GM18867 (cell line): ENCODE measurements around the gene PAX7.
"Not testable (repeated sequence)": the region's sequence is repeated elsewhere in the genome, so short reads cannot be mapped to it uniquely, and the experiment has no call there.

Source experiments
- ATAC-seq: cut with Tn5 transposase; IDR thresholded peaks from one replicate; pipeline ENCODE4 v1.9.1; 2021; ENCODE audit warnings: mild to moderate bottlenecking, moderate library complexity; ENCODE audit not compliant: unreplicated experiment

Gene PAX7

GRCh38 chr1:18630511-18631495 lies at the start of gene PAX7:
TSS of gene PAX7 (plus strand) at chr1:18630846. CDS start at chr1:18631604, 758 bp downstream.
- ATAC-seq: no peak

- ATAC-seq: no peak
Measured at GRCh38 chr1:18581420-18581880, 49.2 kb upstream of the PAX7 start.

- ATAC-seq: no peak
Measured at GRCh38 chr1:18582890-18583289, 47.8 kb upstream of the PAX7 start.

GRCh38 chr1:18583326-18583941 lies 47.2 kb upstream of the PAX7 start:
- ATAC-seq: no peak

- not testable (repeated sequence) for ATAC-seq
Measured at GRCh38 chr1:18586016-18586415, 44.6 kb upstream of the PAX7 start.

- ATAC-seq: no peak
Measured at GRCh38 chr1:18588093-18588492, 42.6 kb upstream of the PAX7 start.

GRCh38 chr1:18592368-18592767 lies 38.3 kb upstream of the PAX7 start:
- ATAC-seq: no peak

- ATAC-seq: no peak
Measured at GRCh38 chr1:18597160-18598042, 33.2 kb upstream of the PAX7 start.

- no peak for ATAC-seq
Measured at GRCh38 chr1:18599086-18599485, 31.6 kb upstream of the PAX7 start.

GRCh38 chr1:18599704-18600103 lies 30.9 kb upstream of the PAX7 start:
- ATAC-seq: no peak

GRCh38 chr1:18602533-18603211 lies 28.0 kb upstream of the PAX7 start:
- ATAC-seq: no peak

GRCh38 chr1:18603212-18603852 lies 27.3 kb upstream of the PAX7 start:
- no peak for ATAC-seq

GRCh38 chr1:18606443-18607288 lies 24.0 kb upstream of the PAX7 start:
- no peak for ATAC-seq

- ATAC-seq: no peak
Measured at GRCh38 chr1:18607289-18607760, 23.3 kb upstream of the PAX7 start.

GRCh38 chr1:18608534-18608933 lies 22.1 kb upstream of the PAX7 start:
- no peak for ATAC-seq

- ATAC-seq: no peak
Measured at GRCh38 chr1:18611311-18611710, 19.3 kb upstream of the PAX7 start.

GRCh38 chr1:18612073-18612472 lies 18.6 kb upstream of the PAX7 start:
- no peak for ATAC-seq

GRCh38 chr1:18614069-18614735 lies 16.4 kb upstream of the PAX7 start:
- no peak for ATAC-seq
